ENCODE results near the gene SUMF2. TPM values are rescaled to one million over a fixed set of nuclear protein-coding genes. Genes with fewer than 3 reads are reported as not detected.
A peak's percentile ranks its signal among the peaks of the same experiment; 100 is the strongest.
"Not testable (repeated sequence)": the region's sequence is repeated elsewhere in the genome, so short reads cannot be mapped to it uniquely, and the experiment has no call there.

SUMF2 gene
- total RNA-seq, 1 donor from 2014 or later, result 71.3 TPM

DNA sequence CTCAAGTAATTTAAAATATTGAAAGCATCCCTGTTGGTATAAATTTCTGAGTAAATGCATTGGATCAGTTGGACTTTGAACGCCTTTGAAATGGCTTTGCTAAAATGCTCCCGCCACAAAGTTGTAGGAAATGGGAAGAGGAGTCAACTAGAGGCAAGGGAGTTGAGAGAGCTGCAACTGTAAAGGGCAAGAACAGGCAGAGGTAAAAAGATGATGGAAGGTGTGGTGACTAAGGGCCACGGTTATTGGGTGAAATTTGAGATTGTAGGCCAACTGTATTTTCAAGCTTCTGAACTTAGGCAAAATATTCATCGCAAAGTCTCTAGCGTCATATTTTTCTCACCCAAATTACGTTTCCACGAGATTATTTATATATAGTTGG is 595 bp upstream of the SUMF2 start:
- DNase-seq, result no peak

DNA sequence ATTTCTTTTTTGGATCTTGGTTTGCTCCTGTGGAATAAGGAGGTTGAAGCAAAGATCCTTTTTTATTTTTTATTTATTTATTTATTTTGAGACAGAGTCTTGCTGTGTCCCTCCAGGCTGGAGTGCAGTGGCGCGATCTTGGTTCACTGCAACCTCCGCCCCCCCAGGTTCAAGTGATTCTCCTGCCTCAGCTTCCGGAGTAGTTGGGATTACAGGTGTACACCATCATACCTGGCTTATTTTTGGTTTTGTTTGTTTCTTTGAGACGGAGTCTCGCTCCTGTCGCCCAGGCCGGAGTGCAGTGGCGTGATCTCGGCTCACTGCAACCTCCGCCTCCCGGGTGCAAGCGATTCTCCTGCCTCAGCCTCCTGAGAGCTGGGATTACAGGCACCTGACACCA is 2.3 kb downstream of the SUMF2 start:
- DNase-seq, result not testable (repeated sequence)

DNA sequence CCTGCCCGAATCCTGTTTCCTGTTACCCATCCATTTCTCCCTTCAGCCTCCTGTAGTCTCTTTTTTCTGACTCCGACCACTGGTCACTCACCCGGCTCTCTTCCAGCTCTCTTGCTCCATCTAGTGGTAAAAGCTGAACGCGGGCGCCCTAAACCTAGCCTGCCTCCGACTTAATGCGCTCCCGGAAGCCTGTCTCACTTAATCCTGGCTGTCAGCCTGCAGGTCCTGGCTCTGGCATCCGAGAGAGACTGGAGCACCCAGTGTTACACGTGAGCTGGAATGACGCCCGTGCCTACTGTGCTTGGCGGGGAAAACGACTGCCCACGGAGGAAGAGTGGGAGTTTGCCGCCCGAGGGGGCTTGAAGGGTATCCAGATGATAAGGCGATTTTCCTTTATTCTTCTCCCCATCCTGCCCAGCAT is 10.3 kb downstream of the SUMF2 start:
- peak; percentile 68 for DNase-seq

- no peak for DNase-seq
Observed at GRCh38 chr7:56077681-56078080, 13.6 kb downstream of the SUMF2 start.

GRCh38 chr7:56078196-56078595 is 14.1 kb downstream of the SUMF2 start:
- no peak for DNase-seq

GRCh38 chr7:56079450-56080185 is 15.5 kb downstream of the SUMF2 start:
- peak; percentile 60 for DNase-seq

GRCh38 chr7:56080726-56081435 is 16.8 kb downstream of the SUMF2 start:
- not testable (repeated sequence) for DNase-seq

GRCh38 chr7:56081626-56082340 is 17.7 kb downstream of the SUMF2 start:
- no peak for DNase-seq

DNA sequence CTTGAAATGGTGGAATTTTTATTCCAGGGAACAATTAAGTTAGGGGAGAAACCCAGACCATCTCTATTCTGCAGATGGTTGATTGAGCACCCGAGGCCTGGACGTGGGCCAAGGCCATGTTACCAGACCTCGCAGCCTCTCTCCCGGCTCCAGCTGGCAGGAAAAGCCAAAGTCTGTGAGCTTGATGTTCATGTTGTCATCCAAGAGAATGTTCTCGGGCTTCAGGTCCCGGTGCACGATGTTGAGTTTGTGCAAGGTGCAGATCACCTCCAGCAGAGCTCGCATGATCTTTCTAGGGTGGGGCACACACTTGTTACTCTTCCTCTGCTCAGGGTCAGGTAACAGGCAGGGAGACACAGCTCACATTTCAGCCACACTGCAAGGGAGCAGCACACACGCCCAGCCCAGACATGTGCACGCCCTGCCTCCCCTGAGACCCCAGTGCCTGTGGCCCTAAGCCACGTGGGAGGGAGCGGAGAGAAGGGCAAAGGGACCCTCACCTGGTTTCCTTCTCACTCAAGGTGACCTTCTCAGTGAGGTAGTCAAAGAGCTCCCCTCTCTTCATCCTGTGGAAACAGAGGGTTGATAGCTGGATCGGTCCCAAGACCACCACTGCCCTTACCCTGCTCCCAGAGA is 19.2 kb downstream of the SUMF2 start:
- DNase-seq, result no peak

DNA sequence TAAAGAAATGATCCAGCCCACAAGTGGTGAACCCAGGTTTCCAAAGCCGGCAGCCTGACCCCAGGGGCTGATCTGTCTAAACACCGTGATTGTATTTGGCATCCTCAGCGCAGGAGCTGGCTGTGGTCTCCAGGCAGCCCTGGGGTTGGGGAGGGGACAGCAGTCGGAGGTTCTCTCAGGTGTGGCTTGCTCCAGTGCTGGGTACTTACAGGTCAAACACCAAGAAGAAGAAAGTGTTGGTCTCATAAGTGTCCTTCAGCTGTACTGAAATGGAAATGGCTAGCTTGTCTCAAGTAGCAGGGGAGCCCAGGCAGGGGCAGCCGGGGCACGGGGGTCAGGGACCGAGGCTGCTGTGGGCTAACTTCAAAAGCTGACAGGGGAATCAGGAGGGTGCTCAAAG is 22.7 kb downstream of the SUMF2 start:
- DNase-seq, result no peak

DNA sequence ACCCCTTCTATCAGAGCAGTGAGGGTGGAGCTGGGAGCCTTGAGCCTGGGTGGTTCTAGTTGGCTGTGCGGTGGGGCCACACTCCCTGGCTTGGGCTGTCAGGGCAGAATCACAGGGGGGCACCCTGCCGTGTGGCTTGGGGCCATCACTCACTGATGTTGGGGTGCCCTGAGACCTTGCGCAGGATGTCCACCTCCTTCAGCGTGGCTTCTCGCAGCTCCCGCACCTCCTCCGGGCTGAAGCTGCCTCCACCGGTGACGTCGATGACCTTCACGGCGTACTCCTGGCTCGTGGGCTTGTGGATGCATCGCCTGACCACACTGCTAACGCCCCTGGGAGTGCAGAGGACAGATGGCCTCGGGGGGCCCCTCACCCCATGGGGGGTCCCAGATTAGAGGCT is 23.4 kb downstream of the SUMF2 start:
- no peak for DNase-seq

GRCh38 chr7:56091591-56091990 is 27.5 kb downstream of the SUMF2 start:
- no peak for DNase-seq

- not testable (repeated sequence) for DNase-seq
Observed at GRCh38 chr7:56092388-56092787, 28.3 kb downstream of the SUMF2 start.

GRCh38 chr7:56092789-56093531 is 28.9 kb downstream of the SUMF2 start, which contains the start of gene PHKG1:
TSS of gene PHKG1 (minus strand) at chr7:56092952. CDS start at chr7:56088941, 4,011 bp downstream.
- peak; percentile 58 for DNase-seq

- no peak for DNase-seq
Observed at GRCh38 chr7:56097700-56098099, 33.6 kb downstream of the SUMF2 start.

DNA sequence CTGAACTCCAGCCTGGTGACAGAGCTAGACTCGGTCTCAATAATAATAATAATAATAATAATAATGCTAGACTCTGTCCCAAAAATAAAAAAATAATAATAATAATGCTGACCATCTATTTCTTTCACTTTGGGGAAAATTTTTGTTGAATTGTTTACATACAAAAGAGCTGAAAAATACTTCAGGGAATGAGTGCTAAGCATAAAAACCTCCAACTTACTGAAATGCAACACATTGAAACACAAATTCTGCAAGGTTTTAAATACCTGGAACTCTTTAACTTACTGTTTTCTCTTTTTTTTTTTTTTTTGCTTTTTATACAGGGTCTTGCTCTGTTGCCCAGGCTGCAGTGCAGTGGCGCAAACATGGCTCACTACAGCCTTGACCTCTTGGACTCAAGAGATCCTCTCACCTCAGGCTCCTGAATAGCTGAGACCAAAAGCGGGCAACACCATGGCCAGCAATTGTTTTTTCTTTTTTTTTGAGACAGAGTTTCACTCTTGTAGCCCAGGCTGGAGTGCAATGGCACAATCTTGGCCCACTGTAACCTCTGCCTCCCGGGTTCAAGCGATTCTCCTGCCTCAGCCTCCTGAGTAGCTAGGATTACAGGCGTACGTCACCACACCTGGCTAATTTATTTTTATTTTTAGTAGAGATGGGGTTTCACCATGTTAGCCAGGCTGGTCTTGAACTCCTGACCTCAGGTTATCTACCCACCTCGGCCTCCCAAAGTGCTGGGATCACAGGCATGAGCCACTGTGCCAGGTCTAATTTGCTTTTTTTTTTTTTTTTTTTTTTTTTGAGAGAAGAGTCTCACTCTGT is 34.3 kb downstream of the SUMF2 start:
- DNase-seq, result not testable (repeated sequence)

DNA sequence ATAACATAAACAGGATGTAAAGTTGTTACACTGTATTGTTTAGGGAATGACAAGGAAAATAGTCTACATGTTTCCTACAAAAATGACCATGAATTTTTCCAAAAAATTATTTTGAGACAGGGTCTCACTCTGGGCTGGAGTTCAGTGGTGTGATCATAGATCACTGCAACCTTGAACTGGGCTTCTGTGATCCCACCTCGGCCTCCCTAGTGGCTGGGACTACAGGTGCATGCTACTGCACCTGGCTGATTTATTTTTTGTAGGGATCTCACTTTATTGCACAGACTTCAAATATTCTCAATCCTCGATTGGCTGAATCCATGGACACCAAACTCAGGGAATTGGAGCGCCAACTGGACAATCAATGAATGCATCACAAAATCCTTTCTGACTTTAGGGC is 35.6 kb downstream of the SUMF2 start:
- DNase-seq, result no peak

DNA sequence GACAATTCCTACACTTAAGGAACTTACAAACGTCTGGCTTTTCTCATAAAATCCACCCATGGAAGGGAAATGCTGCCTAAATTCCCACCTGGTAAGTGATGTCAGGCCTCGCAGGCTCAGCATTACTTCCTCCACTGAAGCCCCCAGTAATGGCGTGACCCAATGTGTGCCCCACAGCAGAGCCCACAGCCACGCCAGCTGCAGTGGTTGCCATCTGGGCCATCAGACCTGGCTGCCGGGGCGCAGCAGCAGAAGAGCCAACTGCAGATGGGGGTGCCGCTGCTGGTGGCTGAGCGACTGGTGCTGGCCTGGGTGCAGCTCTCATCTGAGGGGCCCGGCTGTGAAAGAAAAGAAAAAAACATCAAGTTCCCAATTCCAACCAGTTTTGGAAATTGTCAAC is 40.1 kb downstream of the SUMF2 start:
- DNase-seq, result not testable (repeated sequence)

- DNase-seq, result no peak
Observed at GRCh38 chr7:56105508-56105907, 41.4 kb downstream of the SUMF2 start.

DNA sequence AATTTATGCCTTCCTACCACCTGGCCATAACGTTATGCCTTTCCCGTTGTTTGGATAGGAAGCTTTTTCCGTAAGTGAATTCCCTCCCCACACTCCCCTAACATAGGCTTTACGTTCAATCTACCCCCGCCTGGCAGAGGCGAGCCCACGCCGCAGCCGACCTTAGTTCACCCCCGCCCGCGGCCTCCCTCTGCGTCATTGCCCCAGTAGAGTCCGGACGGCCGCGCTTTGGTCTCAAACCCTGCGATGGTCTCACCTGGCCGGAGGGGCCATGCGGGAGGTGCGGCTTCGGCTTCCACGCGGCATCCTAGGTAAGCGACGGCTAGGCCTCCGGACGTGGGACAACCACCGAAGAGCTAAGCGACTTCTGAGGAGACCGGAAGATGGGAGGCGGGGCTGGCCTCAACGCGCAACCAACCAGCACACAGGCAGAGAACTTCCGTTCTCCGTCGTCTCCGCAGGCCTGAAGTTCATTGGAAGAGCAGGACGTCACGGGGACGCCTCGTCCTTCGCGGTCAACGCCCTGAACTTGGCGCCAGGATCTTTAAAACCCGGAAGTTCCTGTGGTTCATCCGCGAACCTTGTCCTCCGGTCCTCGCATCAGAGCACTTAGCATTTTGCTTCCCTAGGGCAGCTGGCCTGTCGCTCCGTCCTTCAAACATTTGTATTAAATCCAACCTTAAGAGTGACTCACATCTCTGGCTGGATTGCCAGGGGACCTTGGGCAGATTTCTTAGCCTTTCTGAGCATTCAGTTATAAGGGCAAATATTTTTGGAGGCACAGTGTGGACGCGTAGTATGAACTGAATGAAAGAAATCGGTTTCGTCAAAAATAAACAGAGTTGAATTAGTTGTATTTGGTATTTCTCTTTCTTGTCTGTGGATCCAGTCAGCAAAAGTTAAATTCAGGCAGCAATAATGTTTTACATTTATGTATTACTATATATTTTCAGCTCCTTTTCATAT is 42.3 kb downstream of the SUMF2 start, which contains the start of gene CHCHD2:
TSS of gene CHCHD2 (minus strand) at position 369 of the 966 bp plus-strand sequence. CDS start at position 306, 63 bp downstream.
- DNase-seq, result peak; percentile 96

All from occipital lobe (tissue), 2 donors.